Tibial nerve (tissue), 3 donors: Measurements from ENCODE around the gene TCAIM.

ENCODE experiments used
- CTCF ChIP-seq, 5 experiments: fragments of 200-600 bp in 3 of 5; fragments of 450-650 bp in 2 of 5; sonication (generic) in 3 of 5; IDR thresholded peaks; one replicate each; pipeline ENCODE4 v1.5.1; 2016 to 2019; ENCODE audit warnings: antibody characterized with exemption in 5 of 5, mild to moderate bottlenecking in 3 of 5, moderate library complexity in 2 of 5
- POLR2A ChIP-seq, 2 donors: fragments of 450-650 bp; IDR thresholded peaks; one replicate each; pipeline ENCODE4 v1.6.1; 2017; ENCODE audit warnings: antibody characterized with exemption in 2 of 2, mild to moderate bottlenecking in 2 of 2, moderate library complexity in 2 of 2

- TF ChIP-seq CTCF (IDR thresholded peaks at IDR 0.05) (no peak), POLR2A (IDR thresholded peaks at IDR 0.05) (no peak)
Measured at GRCh38 chr3:44395714-44396113, 57.1 kb downstream of the TCAIM start.
